HUES64 (cell line): ENCODE results near the gene PRPF19.

Experiments
- H3K27ac ChIP-seq: 2 replicates; pipeline ENCODE4 v1.7.0; 2013; ENCODE audit warnings: low read depth, low read length, inconsistent platforms
- H3K27me3 ChIP-seq: 2 replicates; pipeline ENCODE4 v1.6.1; 2013; ENCODE audit warnings: mild to moderate bottlenecking, low read length; ENCODE audit not compliant: insufficient read depth
- H3K36me3 ChIP-seq: 2 replicates; pipeline ENCODE4 v1.6.1; 2013; ENCODE audit warnings: mild to moderate bottlenecking, low read length; ENCODE audit not compliant: insufficient read depth
- H3K4me1 ChIP-seq: 2 replicates; pipeline ENCODE4 v1.6.1; 2013; ENCODE audit warnings: mild to moderate bottlenecking, low read length, moderate library complexity; ENCODE audit not compliant: insufficient read depth
- H3K4me3 ChIP-seq: 2 replicates; pipeline ENCODE4 v1.5.1; 2013; ENCODE audit warnings: mild to moderate bottlenecking, low read length, moderate library complexity
- H3K9ac ChIP-seq: 2 replicates; pipeline ENCODE4 v1.6.1; 2013; ENCODE audit warnings: mild to moderate bottlenecking, low read depth, low read length
- H3K9me3 ChIP-seq: 2 replicates; pipeline ENCODE4 v1.6.1; 2013; ENCODE audit warnings: low read depth, low read length; ENCODE audit not compliant: insufficient read depth
- WGBS: fragments of 150-250, 120-280 bp; methylation state at CpG from one replicate; pipeline ENCODE4 v1.1.7; 2013; ENCODE audit warnings: missing lambda C conversion rate; 5-methylcytosine and 5-hydroxymethylcytosine counted together

PRPF19 gene

GRCh38 chr11:60871378-60872061 lies 34.9 kb downstream of the PRPF19 start:
- Histone ChIP-seq H3K4me3 (no peak overlapping the region), H3K27ac (no peak overlapping the region), H3K36me3 (no peaks in the 10 kb centered on the region), H3K9ac (no peak overlapping the region), H3K4me1 (0 out of 2 replicates have a peak, but pooled peaks cover 5% of the 10 kb centered on the region), H3K27me3 (no peaks in the 10 kb centered on the region), H3K9me3 (no peaks in the 10 kb centered on the region)
- WGBS, result 88% methylated on average over 7 of the region's 7 CpGs

DNA sequence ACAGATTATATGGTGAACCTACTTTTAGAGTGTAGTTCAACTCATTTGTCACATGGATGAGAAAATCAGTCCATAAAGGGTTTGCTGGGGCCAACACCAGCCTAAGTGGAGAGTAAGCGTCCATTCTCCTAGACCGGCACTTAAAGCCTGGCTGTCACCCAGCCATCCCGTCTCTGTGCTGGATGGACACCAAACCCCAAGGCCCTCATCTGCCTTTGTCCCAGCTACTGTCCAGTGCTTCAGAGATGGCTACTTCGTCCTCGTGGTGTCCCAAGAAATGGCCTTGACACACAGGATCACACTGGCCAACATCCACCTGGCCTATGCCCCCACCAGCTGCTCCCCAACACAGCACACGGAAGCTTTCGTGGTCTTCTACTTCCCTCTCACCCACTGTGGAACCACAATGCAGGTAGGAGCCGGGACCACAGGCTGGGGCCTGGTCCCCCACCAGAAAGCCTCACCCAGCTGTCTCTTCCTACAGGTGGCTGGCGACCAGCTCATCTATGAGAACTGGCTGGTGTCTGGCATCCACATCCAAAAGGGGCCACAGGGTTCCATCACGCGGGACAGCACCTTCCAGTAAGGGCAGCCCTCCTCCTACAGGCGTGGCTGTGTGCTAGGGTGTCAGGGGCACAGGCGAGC lies 35.5 kb downstream of the PRPF19 start:
- no peaks in the 10 kb centered on the region for H3K27me3 ChIP-seq
- no peaks in the 10 kb centered on the region for H3K9me3 ChIP-seq
- H3K36me3 ChIP-seq, result no peaks in the 10 kb centered on the region
- no peak overlapping the region for H3K4me3 ChIP-seq
- WGBS, result 92% methylated on average over 13 of the region's 13 CpGs
- H3K27ac ChIP-seq, result no peak overlapping the region
- H3K4me1 ChIP-seq, result 0 out of 2 replicates have a peak, but pooled peaks cover 5% of the 10 kb centered on the region
- no peak overlapping the region for H3K9ac ChIP-seq

- no peaks in the 10 kb centered on the region for H3K27me3 ChIP-seq
- no peaks in the 10 kb centered on the region for H3K36me3 ChIP-seq
- H3K4me1 ChIP-seq, result 0 out of 2 replicates have a peak, but pooled peaks cover 5% of the 10 kb centered on the region
- no peak overlapping the region for H3K4me3 ChIP-seq
- no peak overlapping the region for H3K9ac ChIP-seq
- H3K9me3 ChIP-seq, result no peaks in the 10 kb centered on the region
- WGBS, result 66% methylated on average over 3 of the region's 3 CpGs
- no peak overlapping the region for H3K27ac ChIP-seq
Observed at GRCh38 chr11:60870276-60870675, 36.1 kb downstream of the PRPF19 start.

DNA sequence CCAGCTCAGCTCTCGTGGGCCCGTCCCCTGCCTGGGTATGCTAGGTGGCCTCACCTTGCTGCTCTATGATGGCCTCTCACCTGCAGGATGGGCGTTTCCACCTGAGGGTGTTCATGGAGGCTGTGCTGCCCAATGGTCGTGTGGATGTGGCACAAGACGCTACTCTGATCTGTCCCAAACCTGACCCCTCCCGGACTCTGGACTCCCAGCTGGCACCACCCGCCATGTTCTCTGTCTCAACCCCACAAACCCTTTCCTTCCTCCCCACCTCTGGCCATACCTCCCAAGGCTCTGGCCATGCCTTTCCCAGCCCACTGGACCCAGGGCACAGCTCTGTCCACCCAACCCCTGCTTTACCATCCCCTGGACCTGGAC lies 36.9 kb downstream of the PRPF19 start:
- Histone ChIP-seq H3K27ac (no peak overlapping the region), H3K4me1 (0 out of 2 replicates have a peak, but pooled peaks cover 5% of the 10 kb centered on the region), H3K9ac (no peak overlapping the region), H3K27me3 (no peaks in the 10 kb centered on the region), H3K36me3 (no peaks in the 10 kb centered on the region), H3K9me3 (no peaks in the 10 kb centered on the region), H3K4me3 (no peak overlapping the region)
- WGBS, result 95% methylated on average over 7 of the region's 7 CpGs

- 87% methylated on average over 9 of the region's 10 CpGs for WGBS
- no peak overlapping the region for H3K4me3 ChIP-seq
- H3K9me3 ChIP-seq, result no peaks in the 10 kb centered on the region
- H3K27me3 ChIP-seq, result no peaks in the 10 kb centered on the region
- H3K9ac ChIP-seq, result no peak overlapping the region
- H3K4me1 ChIP-seq, result 0 out of 2 replicates have a peak, but pooled peaks cover 5% of the 10 kb centered on the region
- no peaks in the 10 kb centered on the region for H3K36me3 ChIP-seq
- H3K27ac ChIP-seq, result no peak overlapping the region
Observed at GRCh38 chr11:60868682-60869450, 37.5 kb downstream of the PRPF19 start.

GRCh38 chr11:60867871-60868681 lies 38.3 kb downstream of the PRPF19 start:
- no peak overlapping the region for H3K27ac ChIP-seq
- H3K9ac ChIP-seq, result no peak overlapping the region
- H3K4me3 ChIP-seq, result no peak overlapping the region
- no peaks in the 10 kb centered on the region for H3K36me3 ChIP-seq
- H3K27me3 ChIP-seq, result no peaks in the 10 kb centered on the region
- no peaks in the 10 kb centered on the region for H3K9me3 ChIP-seq
- WGBS, result 94% methylated on average over 10 of the region's 10 CpGs
- no peaks in the 10 kb centered on the region for H3K4me1 ChIP-seq

GRCh38 chr11:60866911-60867870 lies 39.2 kb downstream of the PRPF19 start, which contains the start of gene ZP1:
ZP1 (plus strand) TSS chr11:60867542; CDS start chr11:60867562, 20 bp downstream.
- no peaks in the 10 kb centered on the region for H3K27me3 ChIP-seq
- no peaks in the 10 kb centered on the region for H3K4me1 ChIP-seq
- no peaks in the 10 kb centered on the region for H3K36me3 ChIP-seq
- H3K4me3 ChIP-seq, result no peak within 1 kb of the TSS
- WGBS, result 84% methylated on average over 13 of the region's 13 CpGs
- H3K9ac ChIP-seq, result no peak within 1 kb of the TSS
- H3K9me3 ChIP-seq, result no peaks in the 10 kb centered on the region
- no peak within 1 kb of the TSS for H3K27ac ChIP-seq

DNA sequence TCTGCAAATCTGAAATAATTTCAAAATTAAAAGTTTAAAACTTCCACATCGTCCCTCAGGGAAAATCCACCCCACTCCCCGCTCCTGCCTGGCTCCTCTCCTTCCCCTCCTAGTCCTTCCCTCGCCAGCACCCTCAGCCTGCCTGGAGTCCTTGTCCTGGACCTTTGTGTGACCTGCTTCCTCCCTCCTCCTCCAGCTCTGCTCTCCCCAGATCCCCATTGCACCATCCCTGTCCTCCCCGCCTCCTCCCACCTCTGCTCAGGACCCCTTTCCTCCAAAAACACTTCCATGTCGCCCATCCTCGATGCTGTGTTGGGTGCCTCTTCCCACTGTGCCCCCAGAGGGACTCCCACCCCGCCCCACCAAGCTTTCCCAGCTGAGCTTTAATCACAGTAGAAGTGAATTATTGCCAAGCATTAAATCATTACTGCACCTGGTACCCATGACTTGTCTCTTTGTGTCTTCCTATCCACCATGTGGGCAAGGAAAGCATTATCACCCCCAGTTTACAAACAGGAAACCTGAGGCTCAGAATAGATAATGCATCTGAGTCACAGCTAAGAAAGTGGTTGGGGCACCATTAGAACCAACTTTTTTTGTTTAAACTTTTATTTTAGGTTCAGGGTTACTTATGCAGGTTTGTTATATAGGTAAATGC lies 41.4 kb downstream of the PRPF19 start:
- Histone ChIP-seq H3K4me1 (no peaks in the 10 kb centered on the region), H3K9me3 (no peaks in the 10 kb centered on the region), H3K27me3 (no peaks in the 10 kb centered on the region), H3K4me3 (no peak overlapping the region), H3K36me3 (no peaks in the 10 kb centered on the region), H3K9ac (no peak overlapping the region), H3K27ac (no peak overlapping the region)
- WGBS, result 85% methylated on average over 7 of the region's 7 CpGs

GRCh38 chr11:60863550-60864521 lies 42.5 kb downstream of the PRPF19 start:
- 87% methylated on average over 16 of the region's 16 CpGs for WGBS
- H3K27ac ChIP-seq, result no peak overlapping the region
- H3K9me3 ChIP-seq, result no peaks in the 10 kb centered on the region
- no peaks in the 10 kb centered on the region for H3K36me3 ChIP-seq
- no peak overlapping the region for H3K4me3 ChIP-seq
- H3K27me3 ChIP-seq, result no peaks in the 10 kb centered on the region
- H3K9ac ChIP-seq, result no peak overlapping the region
- H3K4me1 ChIP-seq, result no peaks in the 10 kb centered on the region
